T-helper 2 cell treated with Interferon-gamma antibody and Interleukin-4, amounts not matched to agents 5 μg/mL and 100 μg/mL, for 36 hours (primary cell): ENCODE results near the gene TMEFF1.

Source experiments
- DNase-seq: peaks from one replicate; pipeline ENCODE4 v3.0.0; 2021; ENCODE audit warnings: low spot score
- H3K27ac Mint-ChIP-seq: one replicate; pipeline ENCODE4 v1.8.0; 2021; ENCODE audit warnings: mild to moderate bottlenecking, mixed read lengths
- H3K27me3 Mint-ChIP-seq: one replicate; pipeline ENCODE4 v1.8.0; 2021; ENCODE audit warnings: low read depth, mixed read lengths
- H3K36me3 Mint-ChIP-seq: one replicate; pipeline ENCODE4 v1.8.0; 2021; ENCODE audit warnings: low read depth, mixed read lengths
- H3K4me1 Mint-ChIP-seq: one replicate; pipeline ENCODE4 v1.8.0; 2021; ENCODE audit warnings: low read depth, mixed read lengths
- H3K4me3 Mint-ChIP-seq: one replicate; pipeline ENCODE4 v1.8.0; 2022; ENCODE audit warnings: mild to moderate bottlenecking, moderate library complexity, mixed read lengths
- H3K9me3 Mint-ChIP-seq: one replicate; pipeline ENCODE4 v1.8.0; 2021; ENCODE audit warnings: mixed read lengths

TMEFF1 gene

GRCh38 chr9:100583014-100583802 lies 110.3 kb downstream of the TMEFF1 start:
- Mint-ChIP-seq H3K4me3 (no peak overlapping the region), H3K9me3 (no peaks in the 10 kb centered on the region), H3K4me1 (no peaks in the 10 kb centered on the region), H3K27me3 (peaks cover 6% of the 10 kb centered on the region), H3K36me3 (no peaks in the 10 kb centered on the region), H3K27ac (no peak overlapping the region)
- DNase-seq: no peak

GRCh38 chr9:100584951-100585350 lies 112.0 kb downstream of the TMEFF1 start:
- Mint-ChIP-seq H3K4me3 (no peak overlapping the region), H3K4me1 (no peaks in the 10 kb centered on the region), H3K27me3 (peaks cover 6% of the 10 kb centered on the region), H3K9me3 (no peaks in the 10 kb centered on the region), H3K27ac (no peak overlapping the region), H3K36me3 (no peaks in the 10 kb centered on the region)
- DNase-seq: no peak

- Mint-ChIP-seq H3K9me3 (no peaks in the 10 kb centered on the region), H3K4me3 (no peak overlapping the region), H3K36me3 (no peaks in the 10 kb centered on the region), H3K27ac (no peak overlapping the region), H3K27me3 (peaks cover 6% of the 10 kb centered on the region), H3K4me1 (no peaks in the 10 kb centered on the region)
- DNase-seq: no peak
These were observed 113.1 kb downstream of the TMEFF1 start for GRCh38 chr9:100586093-100586492.

DNA sequence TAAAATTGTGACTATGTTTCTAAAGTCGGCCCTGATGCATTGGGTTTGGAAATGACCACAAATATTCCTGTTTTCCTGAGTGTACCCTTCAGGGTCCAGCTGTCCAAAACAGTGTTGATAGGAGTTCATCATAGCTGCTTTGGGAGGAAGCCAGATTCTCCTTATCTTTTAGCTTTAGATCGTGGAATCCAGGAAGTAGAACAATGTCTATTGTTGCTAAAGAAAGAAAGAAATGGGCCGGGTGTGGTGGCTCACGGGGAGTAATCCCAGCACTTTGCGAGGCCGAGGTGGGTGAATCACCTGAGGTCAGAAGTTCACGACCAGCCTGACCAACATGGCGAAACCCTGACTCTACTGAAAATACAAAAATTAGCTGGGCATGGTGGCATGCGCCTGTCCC lies 114.4 kb downstream of the TMEFF1 start:
- Mint-ChIP-seq H3K4me3 (no peak overlapping the region), H3K36me3 (no peaks in the 10 kb centered on the region), H3K27ac (no peak overlapping the region), H3K4me1 (no peaks in the 10 kb centered on the region), H3K27me3 (peaks cover 2% of the 10 kb centered on the region), H3K9me3 (no peaks in the 10 kb centered on the region)
- DNase-seq: no peak

GRCh38 chr9:100589582-100589981 lies 116.6 kb downstream of the TMEFF1 start:
- H3K4me1 Mint-ChIP-seq: no peaks in the 10 kb centered on the region
- no peak for DNase-seq
- no peak overlapping the region for H3K27ac Mint-ChIP-seq
- H3K4me3 Mint-ChIP-seq: no peak overlapping the region
- no peaks in the 10 kb centered on the region for H3K36me3 Mint-ChIP-seq
- H3K27me3 Mint-ChIP-seq: no peaks in the 10 kb centered on the region
- no peaks in the 10 kb centered on the region for H3K9me3 Mint-ChIP-seq

DNA sequence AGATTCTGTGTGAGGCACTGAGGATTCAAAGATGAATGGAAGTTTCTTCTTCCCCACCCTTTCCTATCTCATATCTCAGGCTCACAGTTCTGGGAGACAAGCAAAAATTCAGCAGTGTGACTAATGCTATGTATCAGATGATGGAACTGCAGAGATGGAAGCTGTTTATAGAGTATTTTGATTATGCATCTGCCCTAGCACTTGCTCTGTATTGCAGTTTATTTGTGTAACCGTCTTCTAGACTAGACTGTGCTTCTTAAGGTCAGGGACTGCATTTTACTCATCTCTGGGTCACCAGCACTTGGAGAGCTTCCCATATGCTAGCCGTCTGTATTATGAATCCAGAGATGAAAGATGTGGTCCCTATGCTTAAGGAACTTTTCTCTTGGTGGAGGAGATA lies 117.5 kb downstream of the TMEFF1 start:
- no peaks in the 10 kb centered on the region for H3K4me1 Mint-ChIP-seq
- H3K27ac Mint-ChIP-seq: no peak overlapping the region
- H3K9me3 Mint-ChIP-seq: no peaks in the 10 kb centered on the region
- H3K36me3 Mint-ChIP-seq: no peaks in the 10 kb centered on the region
- no peak for DNase-seq
- H3K27me3 Mint-ChIP-seq: no peaks in the 10 kb centered on the region
- H3K4me3 Mint-ChIP-seq: no peak overlapping the region

DNA sequence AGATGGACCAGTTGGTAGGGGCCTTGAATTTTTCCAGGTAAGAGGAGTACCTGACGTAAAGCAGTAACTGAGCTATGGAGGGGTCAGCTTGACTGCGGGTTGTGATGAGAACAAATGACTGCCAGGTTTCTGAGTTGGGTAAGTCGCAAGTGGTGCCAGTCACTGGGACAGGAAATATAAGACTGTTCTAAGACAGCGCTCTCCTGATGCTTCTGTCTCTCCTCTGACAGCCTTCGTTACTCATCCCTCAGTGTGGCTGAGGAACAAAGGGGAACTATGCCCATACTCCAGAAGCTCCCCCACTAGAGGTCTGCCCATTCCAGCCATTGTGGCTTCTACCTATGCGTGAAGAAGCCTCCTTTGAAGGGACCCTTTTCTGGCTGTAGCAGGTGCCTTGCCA lies 118.2 kb downstream of the TMEFF1 start:
- Mint-ChIP-seq H3K27me3 (no peaks in the 10 kb centered on the region), H3K4me3 (no peak overlapping the region), H3K9me3 (no peaks in the 10 kb centered on the region), H3K36me3 (no peaks in the 10 kb centered on the region), H3K27ac (no peak overlapping the region), H3K4me1 (no peaks in the 10 kb centered on the region)
- no peak for DNase-seq

DNA sequence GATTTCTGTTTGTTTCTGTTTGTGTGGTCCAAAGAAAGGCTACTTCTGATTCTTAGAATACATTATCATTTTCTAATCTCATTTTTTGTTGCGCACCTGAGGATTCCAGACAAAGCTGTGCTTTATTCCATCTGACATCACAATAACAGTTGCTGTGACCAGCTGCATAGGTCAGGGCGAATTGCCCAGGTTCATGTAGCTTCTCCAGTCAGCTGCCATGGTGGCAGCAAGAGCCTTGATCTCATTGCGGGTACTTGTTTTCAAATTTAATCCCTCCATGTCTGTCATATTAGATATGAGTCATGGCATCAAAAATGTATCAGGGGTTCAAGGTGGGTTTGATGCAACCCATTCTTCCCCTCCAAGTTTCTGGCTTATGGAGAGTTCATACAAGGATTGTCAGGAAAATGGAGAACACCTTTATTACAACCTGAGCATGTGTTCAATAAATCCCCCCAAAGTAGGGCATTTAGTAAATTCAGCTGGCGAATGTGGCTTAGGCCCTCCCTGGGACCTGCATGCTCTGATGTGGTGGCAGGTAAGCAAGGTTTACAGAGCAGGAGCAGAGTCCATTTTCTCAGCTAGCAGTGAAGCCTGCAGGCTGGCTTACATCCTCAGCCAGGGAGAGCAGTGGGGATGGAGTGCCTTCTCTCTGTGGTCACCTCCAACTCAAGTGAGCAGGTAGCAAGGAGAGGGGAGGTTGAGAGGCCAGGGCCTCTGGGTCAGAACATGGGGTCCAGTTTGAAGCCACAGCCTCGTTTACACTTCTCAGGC lies 118.9 kb downstream of the TMEFF1 start:
- Mint-ChIP-seq H3K4me3 (no peak overlapping the region), H3K9me3 (no peaks in the 10 kb centered on the region), H3K27me3 (peaks cover 1% of the 10 kb centered on the region), H3K36me3 (no peaks in the 10 kb centered on the region), H3K27ac (no peak overlapping the region), H3K4me1 (no peaks in the 10 kb centered on the region)
- DNase-seq: no peak

- H3K4me1 Mint-ChIP-seq: peaks cover 9% of the 10 kb centered on the region
- no peaks in the 10 kb centered on the region for H3K36me3 Mint-ChIP-seq
- H3K4me3 Mint-ChIP-seq: no peak overlapping the region
- H3K27me3 Mint-ChIP-seq: peaks cover 8% of the 10 kb centered on the region
- H3K27ac Mint-ChIP-seq: no peak overlapping the region
- H3K9me3 Mint-ChIP-seq: no peaks in the 10 kb centered on the region
- DNase-seq: no peak
These were observed 122.6 kb downstream of the TMEFF1 start for GRCh38 chr9:100595391-100596199.

DNA sequence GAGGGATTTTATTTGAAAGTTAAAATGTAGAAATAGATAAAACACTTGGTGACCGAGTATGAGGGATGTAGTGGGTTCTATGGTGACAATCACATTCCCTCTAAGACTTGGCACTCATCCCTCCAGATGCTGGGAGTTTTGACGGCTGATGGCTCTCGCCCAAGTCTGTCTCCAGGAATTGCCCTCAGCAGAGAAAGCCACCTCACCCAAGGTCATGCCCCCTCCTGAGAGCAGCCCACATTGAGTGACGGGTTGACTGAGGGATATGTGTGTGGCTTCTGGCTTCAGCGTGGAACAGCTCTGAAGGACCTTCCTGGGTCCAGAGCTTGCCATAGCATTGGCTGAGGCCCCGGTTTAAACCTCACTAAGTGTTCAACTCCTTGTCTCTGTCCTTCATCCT lies 124.3 kb downstream of the TMEFF1 start:
- Mint-ChIP-seq H3K36me3 (no peaks in the 10 kb centered on the region), H3K27me3 (peaks cover 8% of the 10 kb centered on the region), H3K4me3 (no peak overlapping the region), H3K27ac (no peak overlapping the region), H3K9me3 (no peaks in the 10 kb centered on the region), H3K4me1 (peaks cover 11% of the 10 kb centered on the region)
- DNase-seq: no peak

- Mint-ChIP-seq H3K27me3 (peaks cover 8% of the 10 kb centered on the region), H3K27ac (no peak overlapping the region), H3K4me3 (peak overlapping the region; percentile 79), H3K9me3 (no peaks in the 10 kb centered on the region), H3K36me3 (no peaks in the 10 kb centered on the region), H3K4me1 (peaks cover 11% of the 10 kb centered on the region)
- DNase-seq: peak; percentile 78
These were observed 125.7 kb downstream of the TMEFF1 start for GRCh38 chr9:100598641-100599145.

GRCh38 chr9:100600521-100601079 lies 127.7 kb downstream of the TMEFF1 start:
- Mint-ChIP-seq H3K36me3 (no peaks in the 10 kb centered on the region), H3K4me1 (peaks cover 11% of the 10 kb centered on the region), H3K9me3 (no peaks in the 10 kb centered on the region), H3K4me3 (no peak overlapping the region), H3K27me3 (peaks cover 8% of the 10 kb centered on the region), H3K27ac (no peak overlapping the region)
- DNase-seq: no peak

DNA sequence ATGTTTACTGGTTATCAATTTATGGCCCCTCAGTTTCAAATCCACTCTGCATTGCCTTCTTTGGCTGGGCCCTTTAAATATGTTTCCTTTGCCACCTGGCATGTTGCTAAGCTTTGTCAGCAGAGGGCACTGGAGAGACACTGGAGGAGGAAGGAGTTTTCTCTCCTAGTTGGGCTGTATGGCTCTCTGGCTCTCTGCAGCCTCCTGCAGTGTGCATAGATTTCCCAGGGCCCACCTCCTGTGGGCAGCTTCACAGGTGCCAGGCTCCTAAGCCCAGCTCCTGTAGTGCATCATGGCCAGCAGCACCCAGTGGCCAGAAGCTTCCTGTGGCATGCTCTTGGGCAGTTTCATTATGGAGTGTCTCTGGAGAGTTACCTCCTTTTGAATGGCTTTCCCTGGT lies 128.3 kb downstream of the TMEFF1 start:
- no peak overlapping the region for H3K4me3 Mint-ChIP-seq
- peaks cover 11% of the 10 kb centered on the region for H3K4me1 Mint-ChIP-seq
- H3K27ac Mint-ChIP-seq: no peak overlapping the region
- peaks cover 8% of the 10 kb centered on the region for H3K27me3 Mint-ChIP-seq
- no peaks in the 10 kb centered on the region for H3K36me3 Mint-ChIP-seq
- no peaks in the 10 kb centered on the region for H3K9me3 Mint-ChIP-seq
- DNase-seq: peak; percentile 40
